WTC11 (cell line): ENCODE results near the gene CA7. TPM values are rescaled to one million over a fixed set of nuclear protein-coding genes. Genes with fewer than 3 reads are reported as not detected.

Source experiments
- EMX1 ChIP-seq: fragments of 250-450 bp; sonication (Bioruptor Pico); IDR thresholded peaks from 2 replicates; pipeline ENCODE4 v1.8.0; 2021; ENCODE audit warnings: mild to moderate bottlenecking
- ESRRA ChIP-seq: sonication (generic); formaldehyde crosslinking; IDR thresholded peaks from 2 replicates; pipeline ENCODE4 v1.8.1; 2022; ENCODE audit warnings: mild to moderate bottlenecking, missing genetic modification reagents, borderline replicate concordance
- GABPB1 ChIP-seq: sonication (generic); formaldehyde crosslinking; IDR thresholded peaks from 2 replicates; pipeline ENCODE4 v1.8.1; 2023; ENCODE audit warnings: mild to moderate bottlenecking, missing genetic modification reagents
- JUN ChIP-seq: sonication (generic); formaldehyde crosslinking; IDR thresholded peaks from 2 replicates; pipeline ENCODE4 v1.8.0; 2023; ENCODE audit warnings: mild to moderate bottlenecking, missing genetic modification reagents
- NFATC4 ChIP-seq: fragments of 250-450 bp; sonication (Bioruptor Pico); IDR thresholded peaks from 2 replicates; pipeline ENCODE4 v1.9.0; 2021; ENCODE audit warnings: mild to moderate bottlenecking
- OVOL2 ChIP-seq: fragments of 250-450 bp; sonication (Bioruptor Pico); IDR thresholded peaks from 2 replicates; pipeline ENCODE4 v1.9.0; 2021; ENCODE audit warnings: mild to moderate bottlenecking, borderline replicate concordance
- PRRX2 ChIP-seq: fragments of 250-450 bp; sonication (Bioruptor Pico); IDR thresholded peaks from 2 replicates; pipeline ENCODE4 v1.8.0; 2021; ENCODE audit warnings: mild to moderate bottlenecking
- ZBTB21 ChIP-seq: sonication (generic); formaldehyde crosslinking; IDR thresholded peaks from 2 replicates; pipeline ENCODE4 v1.8.1; 2023; ENCODE audit warnings: mild to moderate bottlenecking, missing genetic modification reagents, borderline replicate concordance
- ZNF121 ChIP-seq: sonication (generic); formaldehyde crosslinking; IDR thresholded peaks from 2 replicates; pipeline ENCODE4 v1.8.0; 2023; ENCODE audit warnings: missing genetic modification reagents
- ZNF317 ChIP-seq: sonication (generic); formaldehyde crosslinking; IDR thresholded peaks from 2 replicates; pipeline ENCODE4 v1.8.1; 2023; ENCODE audit warnings: low read depth, mild to moderate bottlenecking, moderate library complexity, missing genetic modification reagents, borderline replicate concordance
- ZNF671 ChIP-seq: fragments of 250-450 bp; sonication (Bioruptor Pico); IDR thresholded peaks from 2 replicates; pipeline ENCODE4 v1.8.0; 2021; ENCODE audit warnings: mild to moderate bottlenecking
- total RNA-seq: library from RNA; stranded (reverse); gene quantifications from 3 replicates; pipeline ENCODE4 v1.2.3, GENCODE V29; 2021
- TF ChIP-seq, protein P1 (sequence below): sonication (generic); formaldehyde crosslinking; IDR thresholded peaks from 2 replicates; pipeline ENCODE4 v1.8.0; 2022; ENCODE audit warnings: mild to moderate bottlenecking, missing genetic modification reagents
- TF ChIP-seq, protein P2 (sequence below): fragments of 250-450 bp; sonication (Bioruptor Pico); conservative IDR thresholded peaks from 2 replicates; pipeline ENCODE4 v1.9.0; 2021; ENCODE audit warnings: mild to moderate bottlenecking
- TF ChIP-seq, protein P3 (sequence below): fragments of 250-450 bp; sonication (Bioruptor Pico); IDR thresholded peaks from 2 replicates; pipeline ENCODE4 v1.9.0; 2021; ENCODE audit warnings: moderate library complexity, mild to moderate bottlenecking, inconsistent platforms, borderline replicate concordance
- TF ChIP-seq, protein P4 (sequence below): sonication (generic); formaldehyde crosslinking; IDR thresholded peaks from 2 replicates; pipeline ENCODE4 v1.8.1; 2022; ENCODE audit warnings: mild to moderate bottlenecking, moderate library complexity, missing genetic modification reagents
- TF ChIP-seq, protein P5 (sequence below): sonication (generic); formaldehyde crosslinking; IDR thresholded peaks from 2 replicates; pipeline ENCODE4 v1.8.1; 2023; ENCODE audit warnings: mild to moderate bottlenecking, missing genetic modification reagents, moderate library complexity
- TF ChIP-seq, protein P6 (sequence below): fragments of 250-450 bp; sonication (Bioruptor Pico); IDR thresholded peaks from 2 replicates; pipeline ENCODE4 v1.8.0; 2021; ENCODE audit warnings: mild to moderate bottlenecking
- TF ChIP-seq, protein P7 (sequence below): sonication (generic); formaldehyde crosslinking; IDR thresholded peaks from 2 replicates; pipeline ENCODE4 v1.8.1; 2022; ENCODE audit warnings: mild to moderate bottlenecking, missing genetic modification reagents, moderate library complexity, borderline replicate concordance
- TF ChIP-seq, protein P8 (sequence below): sonication (generic); formaldehyde crosslinking; IDR thresholded peaks from 2 replicates; pipeline ENCODE4 v1.8.1; 2022; ENCODE audit warnings: low read depth, missing genetic modification reagents, borderline replicate concordance
- TF ChIP-seq, protein P9 (sequence below): fragments of 200-600 bp; IDR thresholded peaks from 2 replicates; pipeline ENCODE4 v1.8.0; 2022; ENCODE audit warnings: antibody characterized with exemption
- TF ChIP-seq, protein P10 (sequence below): sonication (generic); formaldehyde crosslinking; IDR thresholded peaks from 2 replicates; pipeline ENCODE4 v1.8.1; 2022; ENCODE audit warnings: low read depth, mild to moderate bottlenecking, moderate library complexity, missing genetic modification reagents, borderline replicate concordance

The CA7 gene
- total RNA-seq, 1 experiment from 2014 or later: 1.6 TPM

DNA sequence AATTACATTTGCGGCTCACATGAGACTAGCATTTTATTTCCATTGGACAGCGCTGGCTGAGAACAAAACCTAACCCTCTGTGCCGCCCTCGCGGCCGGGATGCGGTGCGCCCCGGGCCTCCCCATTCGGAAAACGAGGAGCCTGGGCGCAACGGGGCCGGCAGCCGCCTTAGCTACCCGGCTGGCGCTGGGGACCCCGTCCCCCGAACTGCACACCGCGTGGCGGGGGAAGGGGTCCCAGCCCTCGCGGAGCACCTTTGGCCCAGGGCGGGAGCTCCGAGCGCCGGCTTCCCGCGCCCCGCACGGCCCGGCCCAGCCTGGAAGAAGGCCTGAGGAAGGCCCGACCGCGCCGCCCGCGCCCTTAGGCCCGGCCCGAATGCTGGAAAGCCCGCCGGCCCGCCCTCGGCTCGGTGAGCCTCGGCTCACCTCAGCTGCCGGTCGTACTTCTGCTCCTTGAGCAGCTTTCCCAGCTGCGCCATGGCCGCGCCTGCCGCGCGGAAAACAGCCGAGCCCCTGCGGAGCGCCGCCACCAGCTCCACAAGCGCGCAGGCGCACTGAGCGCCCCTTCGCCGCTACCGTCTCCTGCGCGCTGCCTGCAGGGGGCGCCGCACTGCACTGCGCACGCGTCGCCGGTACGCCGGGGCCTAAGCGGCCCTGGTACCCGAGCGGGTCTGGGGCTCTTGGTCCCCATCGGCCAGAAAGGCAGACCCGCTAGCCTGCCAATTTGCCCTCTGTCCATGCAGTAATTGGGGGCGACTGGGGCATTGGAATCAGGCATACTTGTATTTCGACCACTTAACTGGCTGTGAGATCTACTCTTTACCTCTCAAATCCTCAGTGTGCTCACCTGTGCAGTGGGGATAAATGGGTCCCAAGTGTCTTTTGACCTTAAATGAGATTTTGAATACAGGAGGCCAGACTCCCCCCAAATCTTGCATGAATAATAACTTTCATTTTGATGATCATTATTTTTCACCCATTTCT lies 13.5 kb upstream of the CA7 start, which contains the start of gene NAE1 (continued):
- TF ChIP-seq, protein P1, sequence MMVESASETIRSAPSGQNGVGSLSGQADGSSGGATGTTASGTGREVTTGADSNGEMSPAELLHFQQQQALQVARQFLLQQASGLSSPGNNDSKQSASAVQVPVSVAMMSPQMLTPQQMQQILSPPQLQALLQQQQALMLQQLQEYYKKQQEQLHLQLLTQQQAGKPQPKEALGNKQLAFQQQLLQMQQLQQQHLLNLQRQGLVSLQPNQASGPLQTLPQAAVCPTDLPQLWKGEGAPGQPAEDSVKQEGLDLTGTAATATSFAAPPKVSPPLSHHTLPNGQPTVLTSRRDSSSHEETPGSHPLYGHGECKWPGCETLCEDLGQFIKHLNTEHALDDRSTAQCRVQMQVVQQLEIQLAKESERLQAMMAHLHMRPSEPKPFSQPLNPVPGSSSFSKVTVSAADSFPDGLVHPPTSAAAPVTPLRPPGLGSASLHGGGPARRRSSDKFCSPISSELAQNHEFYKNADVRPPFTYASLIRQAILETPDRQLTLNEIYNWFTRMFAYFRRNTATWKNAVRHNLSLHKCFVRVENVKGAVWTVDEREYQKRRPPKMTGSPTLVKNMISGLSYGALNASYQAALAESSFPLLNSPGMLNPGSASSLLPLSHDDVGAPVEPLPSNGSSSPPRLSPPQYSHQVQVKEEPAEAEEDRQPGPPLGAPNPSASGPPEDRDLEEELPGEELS: no peak
- TF ChIP-seq, protein P2, sequence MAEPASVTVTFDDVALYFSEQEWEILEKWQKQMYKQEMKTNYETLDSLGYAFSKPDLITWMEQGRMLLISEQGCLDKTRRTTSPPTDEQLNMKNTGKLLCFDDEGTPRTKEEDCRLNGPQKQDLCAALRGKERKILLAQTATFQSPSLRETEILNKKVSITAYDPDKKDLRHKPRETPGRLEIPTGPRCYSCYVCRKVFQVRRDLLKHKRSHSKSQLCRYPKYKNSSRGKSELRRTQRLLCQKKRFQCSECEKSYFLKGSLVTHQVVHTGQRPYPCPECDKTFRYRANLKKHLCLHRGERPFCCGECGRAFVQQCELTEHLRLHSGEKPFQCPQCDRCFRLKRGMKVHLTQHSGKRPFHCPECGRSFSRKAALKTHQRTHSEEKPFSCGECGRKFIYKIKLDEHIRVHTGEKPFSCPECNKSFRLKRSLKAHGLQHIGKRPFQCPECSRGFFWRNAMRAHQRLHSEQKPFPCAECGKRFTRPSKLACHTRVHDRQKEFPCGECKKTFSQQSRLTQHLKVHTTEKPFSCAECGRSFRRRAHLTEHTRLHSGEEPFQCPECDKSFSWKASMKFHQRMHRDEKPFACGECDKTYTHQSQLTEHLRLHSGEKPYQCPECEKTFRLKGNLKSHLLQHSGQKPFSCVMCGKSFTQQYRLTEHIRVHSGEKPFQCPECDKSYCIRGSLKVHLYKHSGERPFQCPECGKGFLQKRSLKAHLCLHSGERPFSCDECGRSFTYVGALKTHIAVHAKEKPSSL (CRISPR knock-in tag): no peak
- TF ChIP-seq, protein P3, sequence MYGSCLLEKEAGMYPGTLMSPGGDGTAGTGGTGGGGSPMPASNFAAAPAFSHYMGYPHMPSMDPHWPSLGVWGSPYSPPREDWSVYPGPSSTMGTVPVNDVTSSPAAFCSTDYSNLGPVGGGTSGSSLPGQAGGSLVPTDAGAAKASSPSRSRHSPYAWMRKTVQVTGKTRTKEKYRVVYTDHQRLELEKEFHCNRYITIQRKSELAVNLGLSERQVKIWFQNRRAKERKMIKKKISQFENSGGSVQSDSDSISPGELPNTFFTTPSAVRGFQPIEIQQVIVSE (CRISPR knock-in tag): no peak
- TF ChIP-seq, protein P4, sequence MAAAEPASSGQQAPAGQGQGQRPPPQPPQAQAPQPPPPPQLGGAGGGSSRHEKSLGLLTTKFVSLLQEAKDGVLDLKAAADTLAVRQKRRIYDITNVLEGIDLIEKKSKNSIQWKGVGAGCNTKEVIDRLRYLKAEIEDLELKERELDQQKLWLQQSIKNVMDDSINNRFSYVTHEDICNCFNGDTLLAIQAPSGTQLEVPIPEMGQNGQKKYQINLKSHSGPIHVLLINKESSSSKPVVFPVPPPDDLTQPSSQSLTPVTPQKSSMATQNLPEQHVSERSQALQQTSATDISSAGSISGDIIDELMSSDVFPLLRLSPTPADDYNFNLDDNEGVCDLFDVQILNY (CRISPR knock-in tag): peak; percentile 90
- no peak for TF ChIP-seq EMX1 (CRISPR knock-in tag)
- TF ChIP-seq, protein P5, sequence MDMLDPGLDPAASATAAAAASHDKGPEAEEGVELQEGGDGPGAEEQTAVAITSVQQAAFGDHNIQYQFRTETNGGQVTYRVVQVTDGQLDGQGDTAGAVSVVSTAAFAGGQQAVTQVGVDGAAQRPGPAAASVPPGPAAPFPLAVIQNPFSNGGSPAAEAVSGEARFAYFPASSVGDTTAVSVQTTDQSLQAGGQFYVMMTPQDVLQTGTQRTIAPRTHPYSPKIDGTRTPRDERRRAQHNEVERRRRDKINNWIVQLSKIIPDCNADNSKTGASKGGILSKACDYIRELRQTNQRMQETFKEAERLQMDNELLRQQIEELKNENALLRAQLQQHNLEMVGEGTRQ (CRISPR knock-in tag): no peak
- TF ChIP-seq, protein P6, sequence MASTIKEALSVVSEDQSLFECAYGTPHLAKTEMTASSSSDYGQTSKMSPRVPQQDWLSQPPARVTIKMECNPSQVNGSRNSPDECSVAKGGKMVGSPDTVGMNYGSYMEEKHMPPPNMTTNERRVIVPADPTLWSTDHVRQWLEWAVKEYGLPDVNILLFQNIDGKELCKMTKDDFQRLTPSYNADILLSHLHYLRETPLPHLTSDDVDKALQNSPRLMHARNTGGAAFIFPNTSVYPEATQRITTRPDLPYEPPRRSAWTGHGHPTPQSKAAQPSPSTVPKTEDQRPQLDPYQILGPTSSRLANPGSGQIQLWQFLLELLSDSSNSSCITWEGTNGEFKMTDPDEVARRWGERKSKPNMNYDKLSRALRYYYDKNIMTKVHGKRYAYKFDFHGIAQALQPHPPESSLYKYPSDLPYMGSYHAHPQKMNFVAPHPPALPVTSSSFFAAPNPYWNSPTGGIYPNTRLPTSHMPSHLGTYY (CRISPR knock-in tag): no peak
- TF ChIP-seq, protein P7, sequence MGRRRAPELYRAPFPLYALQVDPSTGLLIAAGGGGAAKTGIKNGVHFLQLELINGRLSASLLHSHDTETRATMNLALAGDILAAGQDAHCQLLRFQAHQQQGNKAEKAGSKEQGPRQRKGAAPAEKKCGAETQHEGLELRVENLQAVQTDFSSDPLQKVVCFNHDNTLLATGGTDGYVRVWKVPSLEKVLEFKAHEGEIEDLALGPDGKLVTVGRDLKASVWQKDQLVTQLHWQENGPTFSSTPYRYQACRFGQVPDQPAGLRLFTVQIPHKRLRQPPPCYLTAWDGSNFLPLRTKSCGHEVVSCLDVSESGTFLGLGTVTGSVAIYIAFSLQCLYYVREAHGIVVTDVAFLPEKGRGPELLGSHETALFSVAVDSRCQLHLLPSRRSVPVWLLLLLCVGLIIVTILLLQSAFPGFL (CRISPR knock-in tag): no peak
- TF ChIP-seq NFATC4 (CRISPR knock-in tag): peak; percentile 28; the same call in 1 of the 2 replicates
- TF ChIP-seq OVOL2 (CRISPR knock-in tag): peak; percentile 51; the same call in 1 of the 2 replicates
- 0 out of 2 replicates have a peak, but pooled peaks have one; percentile 16 for TF ChIP-seq JUN
- TF ChIP-seq, protein P8, sequence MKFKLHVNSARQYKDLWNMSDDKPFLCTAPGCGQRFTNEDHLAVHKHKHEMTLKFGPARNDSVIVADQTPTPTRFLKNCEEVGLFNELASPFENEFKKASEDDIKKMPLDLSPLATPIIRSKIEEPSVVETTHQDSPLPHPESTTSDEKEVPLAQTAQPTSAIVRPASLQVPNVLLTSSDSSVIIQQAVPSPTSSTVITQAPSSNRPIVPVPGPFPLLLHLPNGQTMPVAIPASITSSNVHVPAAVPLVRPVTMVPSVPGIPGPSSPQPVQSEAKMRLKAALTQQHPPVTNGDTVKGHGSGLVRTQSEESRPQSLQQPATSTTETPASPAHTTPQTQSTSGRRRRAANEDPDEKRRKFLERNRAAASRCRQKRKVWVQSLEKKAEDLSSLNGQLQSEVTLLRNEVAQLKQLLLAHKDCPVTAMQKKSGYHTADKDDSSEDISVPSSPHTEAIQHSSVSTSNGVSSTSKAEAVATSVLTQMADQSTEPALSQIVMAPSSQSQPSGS (CRISPR knock-in tag): no peak
- TF ChIP-seq ZNF317 (CRISPR knock-in tag): peak; percentile 35; the same call in 1 of the 2 replicates
- TF ChIP-seq, protein P9, sequence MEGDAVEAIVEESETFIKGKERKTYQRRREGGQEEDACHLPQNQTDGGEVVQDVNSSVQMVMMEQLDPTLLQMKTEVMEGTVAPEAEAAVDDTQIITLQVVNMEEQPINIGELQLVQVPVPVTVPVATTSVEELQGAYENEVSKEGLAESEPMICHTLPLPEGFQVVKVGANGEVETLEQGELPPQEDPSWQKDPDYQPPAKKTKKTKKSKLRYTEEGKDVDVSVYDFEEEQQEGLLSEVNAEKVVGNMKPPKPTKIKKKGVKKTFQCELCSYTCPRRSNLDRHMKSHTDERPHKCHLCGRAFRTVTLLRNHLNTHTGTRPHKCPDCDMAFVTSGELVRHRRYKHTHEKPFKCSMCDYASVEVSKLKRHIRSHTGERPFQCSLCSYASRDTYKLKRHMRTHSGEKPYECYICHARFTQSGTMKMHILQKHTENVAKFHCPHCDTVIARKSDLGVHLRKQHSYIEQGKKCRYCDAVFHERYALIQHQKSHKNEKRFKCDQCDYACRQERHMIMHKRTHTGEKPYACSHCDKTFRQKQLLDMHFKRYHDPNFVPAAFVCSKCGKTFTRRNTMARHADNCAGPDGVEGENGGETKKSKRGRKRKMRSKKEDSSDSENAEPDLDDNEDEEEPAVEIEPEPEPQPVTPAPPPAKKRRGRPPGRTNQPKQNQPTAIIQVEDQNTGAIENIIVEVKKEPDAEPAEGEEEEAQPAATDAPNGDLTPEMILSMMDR: peak; percentile 87
- peak; percentile 57; the same call in 1 of the 2 replicates for TF ChIP-seq GABPB1
- TF ChIP-seq ZNF121: peak; percentile 81
- TF ChIP-seq ESRRA (CRISPR knock-in tag): no peak; the same call in 1 of the 2 replicates
- no peak for TF ChIP-seq ZNF671 (CRISPR knock-in tag)
- TF ChIP-seq, protein P10, sequence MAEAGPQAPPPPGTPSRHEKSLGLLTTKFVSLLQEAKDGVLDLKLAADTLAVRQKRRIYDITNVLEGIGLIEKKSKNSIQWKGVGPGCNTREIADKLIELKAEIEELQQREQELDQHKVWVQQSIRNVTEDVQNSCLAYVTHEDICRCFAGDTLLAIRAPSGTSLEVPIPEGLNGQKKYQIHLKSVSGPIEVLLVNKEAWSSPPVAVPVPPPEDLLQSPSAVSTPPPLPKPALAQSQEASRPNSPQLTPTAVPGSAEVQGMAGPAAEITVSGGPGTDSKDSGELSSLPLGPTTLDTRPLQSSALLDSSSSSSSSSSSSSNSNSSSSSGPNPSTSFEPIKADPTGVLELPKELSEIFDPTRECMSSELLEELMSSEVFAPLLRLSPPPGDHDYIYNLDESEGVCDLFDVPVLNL (CRISPR knock-in tag): peak; percentile 80
- TF ChIP-seq PRRX2 (CRISPR knock-in tag): no peak
- no peak for TF ChIP-seq ZBTB21 (CRISPR knock-in tag)
